ENCODE data around the gene RBBP8NL.

- TF ChIP-seq, protein P1, sequence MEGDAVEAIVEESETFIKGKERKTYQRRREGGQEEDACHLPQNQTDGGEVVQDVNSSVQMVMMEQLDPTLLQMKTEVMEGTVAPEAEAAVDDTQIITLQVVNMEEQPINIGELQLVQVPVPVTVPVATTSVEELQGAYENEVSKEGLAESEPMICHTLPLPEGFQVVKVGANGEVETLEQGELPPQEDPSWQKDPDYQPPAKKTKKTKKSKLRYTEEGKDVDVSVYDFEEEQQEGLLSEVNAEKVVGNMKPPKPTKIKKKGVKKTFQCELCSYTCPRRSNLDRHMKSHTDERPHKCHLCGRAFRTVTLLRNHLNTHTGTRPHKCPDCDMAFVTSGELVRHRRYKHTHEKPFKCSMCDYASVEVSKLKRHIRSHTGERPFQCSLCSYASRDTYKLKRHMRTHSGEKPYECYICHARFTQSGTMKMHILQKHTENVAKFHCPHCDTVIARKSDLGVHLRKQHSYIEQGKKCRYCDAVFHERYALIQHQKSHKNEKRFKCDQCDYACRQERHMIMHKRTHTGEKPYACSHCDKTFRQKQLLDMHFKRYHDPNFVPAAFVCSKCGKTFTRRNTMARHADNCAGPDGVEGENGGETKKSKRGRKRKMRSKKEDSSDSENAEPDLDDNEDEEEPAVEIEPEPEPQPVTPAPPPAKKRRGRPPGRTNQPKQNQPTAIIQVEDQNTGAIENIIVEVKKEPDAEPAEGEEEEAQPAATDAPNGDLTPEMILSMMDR (conservative IDR thresholded peaks at IDR 0.05 in 1 of 2, IDR thresholded peaks at IDR 0.05 in 1 of 2; ENCODE audit: extremely low read depth in 1 of 2, insufficient read depth in 1 of 2, low read depth in 1 of 2, low read length in 2 of 2) = no peak
- no peak for TF ChIP-seq EZH2 (IDR thresholded peaks at IDR 0.05; ENCODE audit: borderline replicate concordance, low read length)
These were observed 39.3 kb downstream of the RBBP8NL start for GRCh38 chr20:62387933-62388635.

All from mammary epithelial cell (primary cell).